Hepatocyte (in vitro differentiated cells): ENCODE results near the gene PDLIM1.

Experiments
- EZH2 ChIP-seq: fragments of 200-600 bp; sonication (generic); IDR thresholded peaks from 2 replicates; pipeline ENCODE4 v1.6.1; 2016; ENCODE audit warnings: antibody characterized with exemption, mild to moderate bottlenecking, borderline replicate concordance
- EZH2phosphoT487 ChIP-seq: fragments of 200-600 bp; sonication (generic); IDR thresholded peaks from one replicate; pipeline ENCODE4 v1.6.1; 2018; ENCODE audit warnings: antibody characterized with exemption, mild to moderate bottlenecking, low read depth, moderate library complexity; ENCODE audit not compliant: unreplicated experiment, severe bottlenecking
- TF ChIP-seq, protein P1 (sequence below): fragments of 200-600 bp; sonication (generic); IDR thresholded peaks from 2 replicates; pipeline ENCODE4 v1.5.1; 2016; ENCODE audit warnings: antibody characterized with exemption, mild to moderate bottlenecking; ENCODE audit not compliant: poor library complexity

DNA sequence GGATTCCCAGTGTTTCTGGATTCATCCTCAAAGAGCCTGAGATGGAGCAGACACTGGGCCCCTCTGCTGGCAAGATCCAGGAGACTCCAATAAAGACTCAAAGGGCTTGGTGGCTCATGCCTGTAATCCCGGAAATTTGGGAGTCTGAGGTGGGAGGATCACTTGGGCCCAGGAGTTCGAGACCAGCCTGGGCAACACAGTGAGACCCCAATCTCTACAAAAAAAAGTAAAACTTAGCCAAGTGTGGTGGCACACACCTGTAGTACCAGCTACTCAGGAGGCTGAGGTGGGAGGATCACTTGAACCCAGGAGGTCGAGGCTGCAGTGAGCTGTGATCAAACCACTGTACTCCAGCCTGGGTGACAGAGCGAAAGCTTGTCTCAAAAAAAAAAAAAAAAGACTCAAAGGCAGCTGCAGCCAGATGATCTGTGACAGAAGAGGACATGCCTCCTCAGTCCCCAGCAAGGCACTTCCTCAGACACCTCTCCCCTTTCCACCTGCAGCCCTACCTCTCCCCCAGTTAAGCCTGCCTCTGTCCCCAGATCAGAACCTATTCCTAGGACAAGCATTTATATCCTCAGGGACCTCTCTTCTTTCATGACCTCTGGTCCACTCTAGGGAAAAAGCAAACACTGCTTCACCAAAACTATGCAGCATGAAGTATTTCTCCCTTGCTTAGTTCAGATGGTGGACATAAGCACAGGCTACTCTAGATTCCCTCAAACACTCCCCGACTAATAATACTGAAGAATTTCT is 27.9 kb downstream of the PDLIM1 start:
- TF ChIP-seq EZH2 (no peak), EZH2phosphoT487 (no peak)
- TF ChIP-seq, protein P1, sequence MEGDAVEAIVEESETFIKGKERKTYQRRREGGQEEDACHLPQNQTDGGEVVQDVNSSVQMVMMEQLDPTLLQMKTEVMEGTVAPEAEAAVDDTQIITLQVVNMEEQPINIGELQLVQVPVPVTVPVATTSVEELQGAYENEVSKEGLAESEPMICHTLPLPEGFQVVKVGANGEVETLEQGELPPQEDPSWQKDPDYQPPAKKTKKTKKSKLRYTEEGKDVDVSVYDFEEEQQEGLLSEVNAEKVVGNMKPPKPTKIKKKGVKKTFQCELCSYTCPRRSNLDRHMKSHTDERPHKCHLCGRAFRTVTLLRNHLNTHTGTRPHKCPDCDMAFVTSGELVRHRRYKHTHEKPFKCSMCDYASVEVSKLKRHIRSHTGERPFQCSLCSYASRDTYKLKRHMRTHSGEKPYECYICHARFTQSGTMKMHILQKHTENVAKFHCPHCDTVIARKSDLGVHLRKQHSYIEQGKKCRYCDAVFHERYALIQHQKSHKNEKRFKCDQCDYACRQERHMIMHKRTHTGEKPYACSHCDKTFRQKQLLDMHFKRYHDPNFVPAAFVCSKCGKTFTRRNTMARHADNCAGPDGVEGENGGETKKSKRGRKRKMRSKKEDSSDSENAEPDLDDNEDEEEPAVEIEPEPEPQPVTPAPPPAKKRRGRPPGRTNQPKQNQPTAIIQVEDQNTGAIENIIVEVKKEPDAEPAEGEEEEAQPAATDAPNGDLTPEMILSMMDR = no peak
